ENCODE data around the gene CCDC148.

Gene CCDC148

GRCh38 chr2:158221063-158222020, 235.2 kb downstream of the CCDC148 start:
- DNase-seq, result peak; percentile 26
- H3K9me3 ChIP-seq, result no peaks in the 10 kb centered on the region
- H3K36me3 ChIP-seq, result no peaks in the 10 kb centered on the region
- H3K27me3 ChIP-seq, result no peaks in the 10 kb centered on the region
- no peak overlapping the region for H3K4me3 ChIP-seq (ENCODE audit: low read depth, low read length)
- TF ChIP-seq, protein P1, sequence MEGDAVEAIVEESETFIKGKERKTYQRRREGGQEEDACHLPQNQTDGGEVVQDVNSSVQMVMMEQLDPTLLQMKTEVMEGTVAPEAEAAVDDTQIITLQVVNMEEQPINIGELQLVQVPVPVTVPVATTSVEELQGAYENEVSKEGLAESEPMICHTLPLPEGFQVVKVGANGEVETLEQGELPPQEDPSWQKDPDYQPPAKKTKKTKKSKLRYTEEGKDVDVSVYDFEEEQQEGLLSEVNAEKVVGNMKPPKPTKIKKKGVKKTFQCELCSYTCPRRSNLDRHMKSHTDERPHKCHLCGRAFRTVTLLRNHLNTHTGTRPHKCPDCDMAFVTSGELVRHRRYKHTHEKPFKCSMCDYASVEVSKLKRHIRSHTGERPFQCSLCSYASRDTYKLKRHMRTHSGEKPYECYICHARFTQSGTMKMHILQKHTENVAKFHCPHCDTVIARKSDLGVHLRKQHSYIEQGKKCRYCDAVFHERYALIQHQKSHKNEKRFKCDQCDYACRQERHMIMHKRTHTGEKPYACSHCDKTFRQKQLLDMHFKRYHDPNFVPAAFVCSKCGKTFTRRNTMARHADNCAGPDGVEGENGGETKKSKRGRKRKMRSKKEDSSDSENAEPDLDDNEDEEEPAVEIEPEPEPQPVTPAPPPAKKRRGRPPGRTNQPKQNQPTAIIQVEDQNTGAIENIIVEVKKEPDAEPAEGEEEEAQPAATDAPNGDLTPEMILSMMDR (IDR thresholded peaks at IDR 0.05; ENCODE audit: low read depth, low read length), result no peak
- peaks cover 6% of the 10 kb centered on the region; the same call in 1 of the 2 replicates for H3K4me1 ChIP-seq

DNA sequence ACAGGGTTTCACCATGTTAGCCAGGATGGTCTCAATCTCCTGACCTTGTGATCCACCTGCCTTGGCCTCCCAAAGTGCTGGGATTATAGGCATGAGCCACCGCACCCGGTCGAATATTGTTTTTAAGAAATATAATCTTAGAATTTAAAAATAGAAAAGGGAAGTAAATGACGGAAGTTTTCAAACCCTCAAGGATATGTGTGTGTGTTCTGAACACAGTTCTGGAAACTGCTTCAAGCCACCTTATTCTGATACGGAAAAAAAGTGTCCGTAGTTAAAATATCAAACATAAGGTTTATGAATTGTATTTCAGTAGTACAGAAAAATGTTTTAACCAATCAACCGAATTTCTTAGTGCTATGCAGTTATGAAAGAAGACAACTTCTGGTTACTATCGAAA, 239.0 kb downstream of the CCDC148 start:
- Histone ChIP-seq H3K4me1 (peaks cover 6% of the 10 kb centered on the region; the same call in 1 of the 2 replicates), H3K4me3 (ENCODE audit: low read depth, low read length) (no peak overlapping the region), H3K27me3 (no peaks in the 10 kb centered on the region), H3K36me3 (no peaks in the 10 kb centered on the region), H3K9me3 (no peaks in the 10 kb centered on the region)
- TF ChIP-seq, protein P1 (IDR thresholded peaks at IDR 0.05; ENCODE audit: low read depth, low read length), result no peak
- no peak for DNase-seq

GRCh38 chr2:158214431-158214830, 242.1 kb downstream of the CCDC148 start:
- no peak for DNase-seq
- H3K27me3 ChIP-seq, result no peaks in the 10 kb centered on the region
- no peaks in the 10 kb centered on the region for H3K4me1 ChIP-seq
- no peaks in the 10 kb centered on the region for H3K36me3 ChIP-seq
- no peaks in the 10 kb centered on the region for H3K9me3 ChIP-seq
- H3K4me3 ChIP-seq (ENCODE audit: low read depth, low read length), result no peak overlapping the region
- TF ChIP-seq, protein P1 (IDR thresholded peaks at IDR 0.05; ENCODE audit: low read depth, low read length), result no peak

- Histone ChIP-seq H3K9me3 (no peaks in the 10 kb centered on the region), H3K36me3 (no peaks in the 10 kb centered on the region), H3K4me3 (ENCODE audit: low read depth, low read length) (no peak overlapping the region), H3K4me1 (no peaks in the 10 kb centered on the region), H3K27me3 (no peaks in the 10 kb centered on the region)
- DNase-seq, result no peak
- TF ChIP-seq, protein P1 (IDR thresholded peaks at IDR 0.05; ENCODE audit: low read depth, low read length), result no peak
Measured at GRCh38 chr2:158213773-158214172, 242.8 kb downstream of the CCDC148 start.

DNA sequence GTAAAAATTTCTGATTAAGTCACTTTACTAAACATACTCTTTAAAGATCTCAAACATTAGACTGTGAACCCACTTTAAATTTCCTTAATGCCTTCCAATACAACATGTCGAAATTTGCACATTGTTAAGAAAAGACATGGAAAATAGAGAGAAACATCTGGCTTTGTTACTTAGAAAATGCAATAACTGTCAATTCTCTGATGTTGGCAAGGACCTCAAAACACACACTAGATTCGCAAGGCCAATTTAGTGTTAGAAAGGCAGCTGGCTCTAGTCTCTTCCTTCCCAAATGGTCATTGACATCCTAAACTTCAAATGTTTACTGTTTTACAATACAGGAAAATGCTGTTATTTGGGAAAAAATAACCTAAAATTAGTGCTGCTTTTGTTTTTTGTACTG, 244.3 kb downstream of the CCDC148 start:
- no peaks in the 10 kb centered on the region for H3K4me1 ChIP-seq
- H3K36me3 ChIP-seq, result no peaks in the 10 kb centered on the region
- no peaks in the 10 kb centered on the region for H3K27me3 ChIP-seq
- H3K9me3 ChIP-seq, result no peaks in the 10 kb centered on the region
- TF ChIP-seq, protein P1 (IDR thresholded peaks at IDR 0.05; ENCODE audit: low read depth, low read length), result no peak
- no peak for DNase-seq
- H3K4me3 ChIP-seq (ENCODE audit: low read depth, low read length), result no peak overlapping the region

DNA sequence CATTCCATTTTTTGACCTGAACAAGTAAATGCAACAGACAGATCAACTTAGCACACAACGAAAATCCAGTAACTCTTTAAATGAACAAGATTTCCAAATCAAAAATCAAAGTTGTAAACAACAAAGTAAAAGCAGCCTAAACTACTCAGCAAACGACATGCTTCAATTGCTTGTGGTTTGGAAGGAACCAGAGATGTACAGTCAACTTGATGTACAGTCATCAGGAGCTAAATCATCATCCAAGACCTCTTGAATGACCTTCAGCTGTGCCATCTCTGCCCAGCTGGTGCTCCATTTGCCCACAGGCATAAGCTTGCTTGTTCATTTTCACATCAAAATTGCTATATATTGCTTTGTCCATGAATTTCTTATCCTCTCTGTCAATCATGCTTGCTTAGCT, 245.1 kb downstream of the CCDC148 start:
- TF ChIP-seq, protein P1 (IDR thresholded peaks at IDR 0.05; ENCODE audit: low read depth, low read length), result no peak
- Histone ChIP-seq H3K27me3 (no peaks in the 10 kb centered on the region), H3K9me3 (no peaks in the 10 kb centered on the region), H3K4me3 (ENCODE audit: low read depth, low read length) (no peak overlapping the region), H3K36me3 (no peaks in the 10 kb centered on the region), H3K4me1 (no peaks in the 10 kb centered on the region)
- no peak for DNase-seq

Measured in BE2C (cell line).